ENCODE measurements around the gene TRMT10B. TPM values are rescaled to one million over a fixed set of nuclear protein-coding genes. Genes with fewer than 3 reads are reported as not detected.
A peak's percentile ranks its signal among the peaks of the same experiment; 100 is the strongest.

TRMT10B gene
- total and polyA plus RNA-seq, 2 of the 13 experiments (the other 11 are each of a cell fraction or from before 2014, with no cell fraction given): 3.1 to 3.9 TPM

DNA sequence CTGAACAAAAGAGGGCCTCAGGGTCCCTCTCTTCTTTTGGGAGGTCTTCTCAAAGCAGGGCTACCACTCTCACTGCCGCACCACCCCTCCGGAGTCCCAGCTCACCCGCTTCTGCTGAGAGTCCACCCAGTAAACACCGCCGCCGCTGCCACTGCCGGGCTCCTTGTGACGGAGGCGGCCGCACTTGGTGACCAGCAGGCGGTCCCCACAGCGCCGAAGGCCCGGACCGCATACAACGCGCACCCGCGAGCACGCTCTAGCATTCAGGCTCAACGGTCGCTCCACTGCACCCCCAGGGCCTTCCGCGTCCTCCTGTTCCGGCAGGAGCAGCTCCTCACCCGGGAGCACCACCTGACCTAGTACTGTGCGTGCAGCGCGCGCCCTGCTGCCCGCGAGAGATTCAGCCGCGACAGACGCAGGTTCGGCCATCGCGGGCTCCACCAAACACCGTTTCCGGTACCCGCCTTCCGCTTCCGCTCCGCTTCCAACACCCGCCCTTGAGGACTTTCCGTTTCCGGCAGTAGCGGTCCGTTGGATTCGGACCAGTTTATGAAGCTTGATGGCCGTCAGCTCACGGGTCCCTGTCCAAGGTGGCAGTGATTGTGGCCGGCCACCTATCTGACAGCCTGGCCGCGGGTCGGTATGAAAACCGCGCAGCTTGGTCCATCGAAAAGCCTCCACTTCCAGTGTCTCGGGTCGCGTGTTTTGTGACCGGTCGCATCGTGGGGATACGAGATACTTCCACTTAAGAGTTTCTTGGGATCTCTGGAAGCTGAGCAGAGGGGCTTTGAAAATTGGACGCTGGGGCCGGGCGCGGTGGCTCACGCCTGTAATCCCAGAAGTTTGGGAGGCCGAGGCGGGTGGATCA is 31.2 kb downstream of the TRMT10B start, which contains the start of gene EXOSC3 (continued):
- TF ChIP-seq, protein P1, sequence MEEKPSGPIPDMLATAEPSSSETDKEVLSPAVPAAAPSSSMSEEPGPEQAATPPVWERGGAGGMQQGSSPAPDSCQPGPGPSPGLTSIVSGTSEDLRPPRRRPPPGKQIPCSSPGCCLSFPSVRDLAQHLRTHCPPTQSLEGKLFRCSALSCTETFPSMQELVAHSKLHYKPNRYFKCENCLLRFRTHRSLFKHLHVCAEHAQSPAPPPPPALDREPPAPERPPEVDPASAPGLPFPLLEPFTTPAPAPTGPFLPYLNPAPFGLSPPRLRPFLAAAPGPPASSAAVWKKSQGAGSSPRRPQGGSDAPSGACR (CRISPR knock-in tag; IDR thresholded peaks at IDR 0.05): 0 out of 2 replicates have a peak, but pooled peaks have one; percentile 55
- TF ChIP-seq, protein P2, sequence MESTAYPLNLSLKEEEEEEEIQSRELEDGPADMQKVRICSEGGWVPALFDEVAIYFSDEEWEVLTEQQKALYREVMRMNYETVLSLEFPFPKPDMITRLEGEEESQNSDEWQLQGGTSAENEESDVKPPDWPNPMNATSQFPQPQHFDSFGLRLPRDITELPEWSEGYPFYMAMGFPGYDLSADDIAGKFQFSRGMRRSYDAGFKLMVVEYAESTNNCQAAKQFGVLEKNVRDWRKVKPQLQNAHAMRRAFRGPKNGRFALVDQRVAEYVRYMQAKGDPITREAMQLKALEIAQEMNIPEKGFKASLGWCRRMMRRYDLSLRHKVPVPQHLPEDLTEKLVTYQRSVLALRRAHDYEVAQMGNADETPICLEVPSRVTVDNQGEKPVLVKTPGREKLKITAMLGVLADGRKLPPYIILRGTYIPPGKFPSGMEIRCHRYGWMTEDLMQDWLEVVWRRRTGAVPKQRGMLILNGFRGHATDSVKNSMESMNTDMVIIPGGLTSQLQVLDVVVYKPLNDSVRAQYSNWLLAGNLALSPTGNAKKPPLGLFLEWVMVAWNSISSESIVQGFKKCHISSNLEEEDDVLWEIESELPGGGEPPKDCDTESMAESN (CRISPR knock-in tag; conservative IDR thresholded peaks at IDR 0.05): peak; percentile 62; the same call in 1 of the 2 replicates
- TF ChIP-seq, protein P3, sequence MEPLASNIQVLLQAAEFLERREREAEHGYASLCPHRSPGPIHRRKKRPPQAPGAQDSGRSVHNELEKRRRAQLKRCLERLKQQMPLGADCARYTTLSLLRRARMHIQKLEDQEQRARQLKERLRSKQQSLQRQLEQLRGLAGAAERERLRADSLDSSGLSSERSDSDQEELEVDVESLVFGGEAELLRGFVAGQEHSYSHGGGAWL (CRISPR knock-in tag; IDR thresholded peaks at IDR 0.05): peak; percentile 72
- TF ChIP-seq, protein P4, sequence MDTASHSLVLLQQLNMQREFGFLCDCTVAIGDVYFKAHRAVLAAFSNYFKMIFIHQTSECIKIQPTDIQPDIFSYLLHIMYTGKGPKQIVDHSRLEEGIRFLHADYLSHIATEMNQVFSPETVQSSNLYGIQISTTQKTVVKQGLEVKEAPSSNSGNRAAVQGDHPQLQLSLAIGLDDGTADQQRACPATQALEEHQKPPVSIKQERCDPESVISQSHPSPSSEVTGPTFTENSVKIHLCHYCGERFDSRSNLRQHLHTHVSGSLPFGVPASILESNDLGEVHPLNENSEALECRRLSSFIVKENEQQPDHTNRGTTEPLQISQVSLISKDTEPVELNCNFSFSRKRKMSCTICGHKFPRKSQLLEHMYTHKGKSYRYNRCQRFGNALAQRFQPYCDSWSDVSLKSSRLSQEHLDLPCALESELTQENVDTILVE (CRISPR knock-in tag; IDR thresholded peaks at IDR 0.05): no peak
- TF ChIP-seq STAG1 (CRISPR knock-in tag; IDR thresholded peaks at IDR 0.05) (peak; percentile 30; the same call in 1 of the 2 replicates), ADNP (CRISPR knock-in tag; IDR thresholded peaks at IDR 0.05) (no peak), ZNF256 (CRISPR knock-in tag; conservative IDR thresholded peaks at IDR 0.05) (no peak), SOX13 (IDR thresholded peaks at IDR 0.05) (no peak), SOX13 (CRISPR knock-in tag; conservative IDR thresholded peaks at IDR 0.05 in 1 of 2, IDR thresholded peaks at IDR 0.05 in 1 of 2) (peak in 1 of 2 experiments; percentile 29; a peak in 1 of 4 replicates), SIN3B (IDR thresholded peaks at IDR 0.05; ENCODE audit: low read length) (peak; percentile 86), KLF13 (CRISPR knock-in tag; IDR thresholded peaks at IDR 0.05) (no peak), ATM (IDR thresholded peaks at IDR 0.05; ENCODE audit: borderline replicate concordance) (no peak), ZNF180 (CRISPR knock-in tag; IDR thresholded peaks at IDR 0.05; ENCODE audit: borderline replicate concordance, low read depth) (peak; percentile 56; the same call in 1 of the 2 replicates), PHF8 (CRISPR knock-in tag; IDR thresholded peaks at IDR 0.05) (peak; percentile 99), ZNF264 (CRISPR knock-in tag; IDR thresholded peaks at IDR 0.05) (no peak; the same call in 1 of the 2 replicates), GABPA (IDR thresholded peaks at IDR 0.05; ENCODE audit: low read depth, low read length) (peak; percentile 98), GABPA (CRISPR knock-in tag; IDR thresholded peaks at IDR 0.05; ENCODE audit: low read depth) (peak; percentile 100), PHF20 (CRISPR knock-in tag; IDR thresholded peaks at IDR 0.05) (peak; percentile 98), KMT2A (CRISPR knock-in tag; IDR thresholded peaks at IDR 0.05) (peak; percentile 95), ZNF747 (CRISPR knock-in tag; IDR thresholded peaks at IDR 0.05; ENCODE audit: borderline replicate concordance) (peak; percentile 98)
- TF ChIP-seq, protein P5, sequence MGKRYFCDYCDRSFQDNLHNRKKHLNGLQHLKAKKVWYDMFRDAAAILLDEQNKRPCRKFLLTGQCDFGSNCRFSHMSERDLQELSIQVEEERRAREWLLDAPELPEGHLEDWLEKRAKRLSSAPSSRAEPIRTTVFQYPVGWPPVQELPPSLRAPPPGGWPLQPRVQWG (CRISPR knock-in tag; IDR thresholded peaks at IDR 0.05; ENCODE audit: borderline replicate concordance, low read depth): no peak
- TF ChIP-seq, protein P6, sequence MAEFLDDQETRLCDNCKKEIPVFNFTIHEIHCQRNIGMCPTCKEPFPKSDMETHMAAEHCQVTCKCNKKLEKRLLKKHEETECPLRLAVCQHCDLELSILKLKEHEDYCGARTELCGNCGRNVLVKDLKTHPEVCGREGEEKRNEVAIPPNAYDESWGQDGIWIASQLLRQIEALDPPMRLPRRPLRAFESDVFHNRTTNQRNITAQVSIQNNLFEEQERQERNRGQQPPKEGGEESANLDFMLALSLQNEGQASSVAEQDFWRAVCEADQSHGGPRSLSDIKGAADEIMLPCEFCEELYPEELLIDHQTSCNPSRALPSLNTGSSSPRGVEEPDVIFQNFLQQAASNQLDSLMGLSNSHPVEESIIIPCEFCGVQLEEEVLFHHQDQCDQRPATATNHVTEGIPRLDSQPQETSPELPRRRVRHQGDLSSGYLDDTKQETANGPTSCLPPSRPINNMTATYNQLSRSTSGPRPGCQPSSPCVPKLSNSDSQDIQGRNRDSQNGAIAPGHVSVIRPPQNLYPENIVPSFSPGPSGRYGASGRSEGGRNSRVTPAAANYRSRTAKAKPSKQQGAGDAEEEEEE (CRISPR knock-in tag; IDR thresholded peaks at IDR 0.05; ENCODE audit: borderline replicate concordance): no peak
- TF ChIP-seq, protein P7, sequence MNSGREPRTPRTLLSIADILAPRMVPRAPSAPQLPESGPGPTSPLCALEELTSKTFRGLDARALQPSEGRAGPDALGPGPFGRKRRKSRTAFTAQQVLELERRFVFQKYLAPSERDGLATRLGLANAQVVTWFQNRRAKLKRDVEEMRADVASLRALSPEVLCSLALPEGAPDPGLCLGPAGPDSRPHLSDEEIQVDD (CRISPR knock-in tag; IDR thresholded peaks at IDR 0.05; ENCODE audit: borderline replicate concordance): no peak
